Measurements from ENCODE around the gene CYSTM1. TPM values are rescaled to one million over a fixed set of nuclear protein-coding genes. Genes with fewer than 3 reads are reported as not detected.

CYSTM1 gene
- total RNA-seq, 1 donor from 2014 or later = 28.1 TPM

DNA sequence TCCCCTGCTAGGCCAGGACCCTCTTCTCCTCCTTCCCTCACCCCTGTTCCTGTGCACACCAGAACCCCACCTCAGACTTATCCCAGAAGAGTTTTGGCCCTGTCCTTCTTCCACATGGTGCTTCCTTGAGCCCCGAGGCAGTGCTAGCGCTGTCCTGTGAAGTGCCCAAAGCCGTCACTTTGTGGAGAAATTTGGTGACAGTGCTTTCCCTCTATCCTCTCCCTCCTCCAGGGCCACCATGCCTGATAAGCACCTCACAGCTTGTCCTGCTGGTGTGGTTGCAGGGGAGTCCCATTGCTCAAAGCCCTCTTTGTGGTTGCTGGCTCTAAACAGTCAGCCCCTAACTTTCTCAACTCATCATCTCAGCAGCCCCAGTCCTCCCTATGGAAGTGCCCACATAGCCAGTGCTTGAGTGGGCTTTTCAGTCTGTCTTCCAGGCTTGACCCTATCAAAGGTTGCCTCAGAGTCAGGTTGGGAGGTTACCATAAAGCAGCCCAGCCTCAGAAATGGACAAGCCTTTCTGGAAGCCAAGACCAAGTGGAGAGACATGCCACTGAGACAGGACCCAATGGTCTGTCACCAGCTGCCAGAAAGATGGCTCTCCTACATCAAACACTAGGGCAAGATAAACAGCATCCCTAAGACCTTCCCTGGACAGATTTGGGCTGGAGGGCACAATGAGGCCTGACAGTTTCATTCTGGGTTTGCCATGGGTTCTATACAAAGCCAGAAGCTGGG lies 31.3 kb upstream of the CYSTM1 start:
- H3K4me3 Mint-ChIP-seq (ENCODE audit: low read depth) = no peak overlapping the region

DNA sequence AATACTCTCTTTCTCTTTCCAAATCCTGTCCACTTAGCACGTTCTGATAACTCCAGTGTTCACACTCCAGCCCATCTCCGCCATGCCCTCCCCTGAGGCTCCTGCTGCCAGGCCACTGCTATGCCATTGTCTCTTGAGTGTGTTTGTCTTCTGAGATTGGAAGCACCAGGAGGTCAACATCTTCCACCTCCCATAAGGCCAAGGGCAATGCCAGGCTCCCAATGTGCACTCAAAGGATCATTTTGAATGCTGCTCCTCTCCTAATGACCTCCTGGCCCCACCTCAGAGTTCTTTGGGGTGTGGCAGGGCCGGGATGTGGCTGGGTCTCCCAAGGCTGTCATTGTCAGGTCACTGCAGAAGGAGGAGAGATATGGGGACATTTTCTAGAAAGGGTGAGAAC lies 29.7 kb upstream of the CYSTM1 start:
- no peaks in the 10 kb centered on the region for H3K9me3 Mint-ChIP-seq (ENCODE audit: low read depth)
- TF ChIP-seq, protein P1, sequence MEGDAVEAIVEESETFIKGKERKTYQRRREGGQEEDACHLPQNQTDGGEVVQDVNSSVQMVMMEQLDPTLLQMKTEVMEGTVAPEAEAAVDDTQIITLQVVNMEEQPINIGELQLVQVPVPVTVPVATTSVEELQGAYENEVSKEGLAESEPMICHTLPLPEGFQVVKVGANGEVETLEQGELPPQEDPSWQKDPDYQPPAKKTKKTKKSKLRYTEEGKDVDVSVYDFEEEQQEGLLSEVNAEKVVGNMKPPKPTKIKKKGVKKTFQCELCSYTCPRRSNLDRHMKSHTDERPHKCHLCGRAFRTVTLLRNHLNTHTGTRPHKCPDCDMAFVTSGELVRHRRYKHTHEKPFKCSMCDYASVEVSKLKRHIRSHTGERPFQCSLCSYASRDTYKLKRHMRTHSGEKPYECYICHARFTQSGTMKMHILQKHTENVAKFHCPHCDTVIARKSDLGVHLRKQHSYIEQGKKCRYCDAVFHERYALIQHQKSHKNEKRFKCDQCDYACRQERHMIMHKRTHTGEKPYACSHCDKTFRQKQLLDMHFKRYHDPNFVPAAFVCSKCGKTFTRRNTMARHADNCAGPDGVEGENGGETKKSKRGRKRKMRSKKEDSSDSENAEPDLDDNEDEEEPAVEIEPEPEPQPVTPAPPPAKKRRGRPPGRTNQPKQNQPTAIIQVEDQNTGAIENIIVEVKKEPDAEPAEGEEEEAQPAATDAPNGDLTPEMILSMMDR (IDR thresholded peaks at IDR 0.05; ENCODE audit: unreplicated experiment) = no peak
- H3K27ac Mint-ChIP-seq = no peak overlapping the region
- no peaks in the 10 kb centered on the region for H3K36me3 Mint-ChIP-seq (ENCODE audit: insufficient read depth)
- H3K27me3 Mint-ChIP-seq = peaks cover 48% of the 10 kb centered on the region
- DNase-seq (ENCODE audit: low spot score, unreplicated experiment) = no peak
- peak overlapping the region; percentile 20 for H3K4me3 Mint-ChIP-seq (ENCODE audit: low read depth)
- peaks cover 6% of the 10 kb centered on the region for H3K4me1 Mint-ChIP-seq (ENCODE audit: low read depth)

More for the DNA sequence above, 31.3 kb upstream of the CYSTM1 start:
- no peaks in the 10 kb centered on the region for H3K36me3 Mint-ChIP-seq (ENCODE audit: insufficient read depth)
- H3K27me3 Mint-ChIP-seq = peaks cover 48% of the 10 kb centered on the region
- no peak for DNase-seq (ENCODE audit: low spot score, unreplicated experiment)
- TF ChIP-seq, protein P1 (IDR thresholded peaks at IDR 0.05; ENCODE audit: unreplicated experiment) = no peak
- H3K9me3 Mint-ChIP-seq (ENCODE audit: low read depth) = peaks cover 2% of the 10 kb centered on the region
- peaks cover 6% of the 10 kb centered on the region for H3K4me1 Mint-ChIP-seq (ENCODE audit: low read depth)
- H3K27ac Mint-ChIP-seq = no peak overlapping the region

DNA sequence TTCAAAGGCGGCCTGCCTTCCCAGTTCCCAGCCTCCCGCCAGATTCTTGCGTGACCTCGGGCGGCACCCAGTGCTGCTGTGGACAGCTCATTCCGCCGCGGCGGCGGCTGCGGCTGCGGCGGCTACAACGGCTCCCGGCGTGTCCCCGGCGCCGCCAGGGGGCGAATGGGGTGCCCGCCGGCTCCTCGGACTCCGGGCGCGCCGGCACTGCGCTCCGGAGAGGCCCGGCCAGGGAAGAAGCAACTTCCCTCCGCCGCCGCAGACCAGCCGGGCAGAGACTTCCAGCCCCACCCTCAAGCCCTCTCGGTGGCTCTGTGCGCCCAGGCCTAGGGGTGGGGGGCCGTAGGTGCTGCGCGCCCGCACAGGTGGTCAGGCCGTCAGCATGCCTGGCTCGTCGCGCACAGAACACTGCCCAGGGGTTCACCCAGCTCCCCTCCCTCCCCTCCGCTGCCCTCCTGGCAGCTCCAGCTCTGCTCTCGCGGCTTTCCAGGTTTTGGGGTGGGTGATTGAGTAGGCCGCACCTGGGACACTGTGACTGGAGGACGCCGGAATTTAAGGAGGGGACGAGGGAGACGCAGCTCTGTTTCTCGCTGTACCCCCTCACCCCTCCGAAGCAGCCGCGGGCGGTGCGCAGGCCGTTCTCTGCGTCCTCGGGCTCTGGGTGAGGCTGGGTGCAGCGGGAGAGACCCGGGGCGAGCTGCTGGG lies 29.0 kb upstream of the CYSTM1 start:
- TF ChIP-seq, protein P1 (IDR thresholded peaks at IDR 0.05; ENCODE audit: unreplicated experiment) = peak; percentile 94
- Mint-ChIP-seq H3K4me1 (ENCODE audit: low read depth) (peaks cover 6% of the 10 kb centered on the region), H3K27ac (no peak overlapping the region), H3K27me3 (peaks cover 46% of the 10 kb centered on the region), H3K4me3 (ENCODE audit: low read depth) (peak overlapping the region; percentile 70), H3K36me3 (ENCODE audit: insufficient read depth) (no peaks in the 10 kb centered on the region), H3K9me3 (ENCODE audit: low read depth) (no peaks in the 10 kb centered on the region)
- peak; percentile 72 for DNase-seq (ENCODE audit: low spot score, unreplicated experiment)

DNA sequence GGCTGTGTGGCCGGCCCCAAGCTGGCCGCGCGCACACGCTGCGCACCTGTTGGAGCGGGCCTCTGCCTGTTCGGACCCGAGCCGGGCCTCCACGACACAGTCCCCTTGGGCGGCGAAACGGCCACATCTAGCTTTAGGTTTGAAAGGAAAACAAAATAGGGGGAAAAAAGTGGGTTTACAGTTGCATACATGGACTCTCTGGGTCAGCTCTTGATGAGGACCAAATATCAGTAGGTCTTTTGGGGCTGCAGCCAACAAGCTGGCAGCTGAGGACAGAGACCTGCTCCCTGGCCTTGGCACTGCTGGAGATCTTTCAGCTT lies 28.5 kb upstream of the CYSTM1 start:
- peaks cover 46% of the 10 kb centered on the region for H3K27me3 Mint-ChIP-seq
- H3K4me1 Mint-ChIP-seq (ENCODE audit: low read depth) = peaks cover 6% of the 10 kb centered on the region
- no peak for DNase-seq (ENCODE audit: low spot score, unreplicated experiment)
- no peaks in the 10 kb centered on the region for H3K36me3 Mint-ChIP-seq (ENCODE audit: insufficient read depth)
- H3K4me3 Mint-ChIP-seq (ENCODE audit: low read depth) = peak overlapping the region; percentile 70
- TF ChIP-seq, protein P1 (IDR thresholded peaks at IDR 0.05; ENCODE audit: unreplicated experiment) = no peak
- H3K27ac Mint-ChIP-seq = no peak overlapping the region
- no peaks in the 10 kb centered on the region for H3K9me3 Mint-ChIP-seq (ENCODE audit: low read depth)

DNA sequence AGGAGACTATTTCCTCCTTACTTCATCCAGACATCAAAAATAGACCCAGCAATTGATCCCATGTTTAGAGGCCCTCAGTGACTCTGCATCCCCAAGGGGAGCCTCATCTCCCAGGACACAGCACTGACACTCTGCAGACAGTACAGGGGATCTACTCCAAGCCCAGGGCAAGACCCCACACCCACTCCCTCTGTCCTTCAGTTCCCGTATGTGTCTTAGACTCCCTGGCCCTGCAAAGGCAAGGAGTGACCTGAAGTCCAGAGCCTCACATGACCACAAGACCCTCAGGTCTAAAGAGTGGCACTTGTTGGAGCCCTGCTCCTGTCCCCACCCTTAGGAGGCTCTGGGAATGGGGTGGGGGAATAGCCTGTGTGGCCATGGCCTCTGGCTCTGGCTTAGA lies 27.5 kb upstream of the CYSTM1 start:
- TF ChIP-seq, protein P1 (IDR thresholded peaks at IDR 0.05; ENCODE audit: unreplicated experiment) = no peak
- no peak for DNase-seq (ENCODE audit: low spot score, unreplicated experiment)
- no peak overlapping the region for H3K4me3 Mint-ChIP-seq (ENCODE audit: low read depth)
- H3K27me3 Mint-ChIP-seq = peaks cover 51% of the 10 kb centered on the region
- H3K4me1 Mint-ChIP-seq (ENCODE audit: low read depth) = peaks cover 6% of the 10 kb centered on the region
- H3K9me3 Mint-ChIP-seq (ENCODE audit: low read depth) = no peaks in the 10 kb centered on the region
- no peaks in the 10 kb centered on the region for H3K36me3 Mint-ChIP-seq (ENCODE audit: insufficient read depth)
- H3K27ac Mint-ChIP-seq = no peak overlapping the region

Data from progenitor cell of endocrine pancreas (in vitro differentiated cells).